K562 (cell line): ENCODE measurements around the gene IRF3. TPM values are rescaled to one million over a fixed set of nuclear protein-coding genes. Genes with fewer than 3 reads are reported as not detected.

Experiments
- ATF4 ChIP-seq: fragments of 450-650 bp; formaldehyde crosslinking; IDR thresholded peaks from 2 replicates; pipeline ENCODE4 v1.4.0; 2022; ENCODE audit warnings: mild to moderate bottlenecking, moderate library complexity
- ETV5 ChIP-seq: sonication (generic); formaldehyde crosslinking; IDR thresholded peaks from 2 replicates; pipeline ENCODE4 v1.4.0; 2020; ENCODE audit warnings: low read depth, mild to moderate bottlenecking, missing genetic modification reagents
- FOXK1 ChIP-seq: sonication (generic); formaldehyde crosslinking; IDR thresholded peaks from 2 replicates; pipeline ENCODE4 v1.8.0; 2022; ENCODE audit warnings: missing genetic modification reagents, mild to moderate bottlenecking, borderline replicate concordance
- FUS ChIP-seq: fragments of 200-400 bp; formaldehyde crosslinking; optimal IDR thresholded peaks from 2 replicates; pipeline ENCODE3; 2017; ENCODE audit warnings: low read depth, low read length
- GATA2 ChIP-seq: sonication (generic); formaldehyde crosslinking; IDR thresholded peaks from 2 replicates; pipeline ENCODE4 v1.4.0; 2020; ENCODE audit warnings: mild to moderate bottlenecking, missing genetic modification reagents
- NCOA4 ChIP-seq: fragments of 450-650 bp; IDR thresholded peaks from 2 replicates; pipeline ENCODE4 v1.6.1; 2018; ENCODE audit warnings: mild to moderate bottlenecking; ENCODE audit not compliant: partially characterized antibody
- PHB2 ChIP-seq: fragments of 450-650 bp; IDR thresholded peaks from 2 replicates; pipeline ENCODE4 v1.6.1; 2017; ENCODE audit warnings: low read depth
- POLR3A ChIP-seq: IDR thresholded peaks from 2 replicates; pipeline ENCODE4 v1.6.1; 2011; ENCODE audit warnings: borderline replicate concordance, mild to moderate bottlenecking, moderate library complexity; ENCODE audit not compliant: insufficient read length, insufficient read depth; ENCODE audit errors: extremely low read depth
- RFX1 ChIP-seq: fragments of 450-650 bp; IDR thresholded peaks from 2 replicates; pipeline ENCODE4 v1.6.1; 2016; ENCODE audit warnings: mild to moderate bottlenecking, moderate library complexity
- SOX6 ChIP-seq: fragments of 450-650 bp; IDR thresholded peaks from 2 replicates; pipeline ENCODE4 v1.6.1; 2014; ENCODE audit warnings: mild to moderate bottlenecking
- SP1 ChIP-seq: sonication (generic); formaldehyde crosslinking; IDR thresholded peaks from 2 replicates; pipeline ENCODE4 v1.8.1; 2022; ENCODE audit warnings: mild to moderate bottlenecking, missing genetic modification reagents
- SRSF9 ChIP-seq: fragments of 200-400 bp; formaldehyde crosslinking; IDR thresholded peaks from 2 replicates; pipeline ENCODE4 v1.6.1; 2017; ENCODE audit warnings: low read depth, low read length, borderline replicate concordance
- YY1 ChIP-seq, 3 experiments: IDR thresholded peaks; 2 replicates each; pipeline ENCODE4 v1.6.1; 2011; ENCODE audit warnings: low read length in 2 of 3, mild to moderate bottlenecking in 2 of 3, moderate library complexity in 2 of 3, borderline replicate concordance in 1 of 3, control low read depth in 1 of 3, low read depth in 1 of 3; ENCODE audit not compliant: insufficient read depth in 3 of 3, insufficient replicate concordance in 2 of 3, control insufficient read depth in 1 of 3, insufficient read length in 1 of 3; ENCODE audit errors: extremely low read depth in 1 of 3
- ZNF239 ChIP-seq: fragments of 250-450 bp; sonication (Bioruptor Pico); IDR thresholded peaks from 2 replicates; pipeline ENCODE4 v1.4.0; 2020; ENCODE audit warnings: mild to moderate bottlenecking
- ZNF253 ChIP-seq: fragments of 250-450 bp; sonication (Bioruptor Pico); conservative IDR thresholded peaks from 2 replicates; pipeline ENCODE4 v1.6.1; 2021; ENCODE audit warnings: mild to moderate bottlenecking
- ZNF511 ChIP-seq: sonication (generic); formaldehyde crosslinking; IDR thresholded peaks from 2 replicates; pipeline ENCODE4 v1.8.0; 2022; ENCODE audit warnings: mild to moderate bottlenecking, missing genetic modification reagents
- ZNF551 ChIP-seq: fragments of 250-450 bp; sonication (Bioruptor Pico); IDR thresholded peaks from 2 replicates; pipeline ENCODE4 v1.5.0; 2021; ENCODE audit warnings: mild to moderate bottlenecking, moderate library complexity
- polyA plus RNA-seq, 8 experiments: library from polyadenylated mRNA; depleted of rRNA in 4 of 8; stranded (reverse) in 5 of 8; unstranded in 3 of 8; fragments of >200 nt; fragmentation: Nextera tagmentation in 2 of 8; fragmentation: Illumina TruSeq in 1 of 8; extraction: Ambion mirVana in 2 of 8; extraction: Trizol in 1 of 8; gene quantifications; 2 replicates each; pipeline versions ENCODE4 v1.2.1 to v1.2.3, GENCODE V29; 2011 to 2014; ENCODE audit warnings: inconsistent platforms in 1 of 8, missing spikeins in 1 of 8
- total RNA-seq, 7 experiments: library from RNA; depleted of rRNA in 6 of 7; stranded (reverse); fragments of >200 nt in 6 of 7; fragmentation: Illumina TruSeq in 2 of 7; extraction: Trizol in 2 of 7; gene quantifications; 2 replicates each; pipeline versions ENCODE4 v1.2.1 to v1.2.3, GENCODE V29; 2011 to 2021; ENCODE audit warnings: low replicate concordance in 1 of 7
- TF ChIP-seq, protein P1 (sequence below): IDR thresholded peaks from 2 replicates; pipeline ENCODE4 v1.6.1; 2016; ENCODE audit warnings: missing genetic modification characterization, missing compliant biosample characterization
- TF ChIP-seq, protein P2 (sequence below): IDR thresholded peaks from 2 replicates; pipeline ENCODE4 v1.6.1; 2011; ENCODE audit not compliant: insufficient read length; ENCODE audit errors: extremely low read depth
- TF ChIP-seq, protein P3 (sequence below): fragments of 250-450 bp; sonication (Bioruptor Pico); IDR thresholded peaks from 2 replicates; pipeline ENCODE4 v1.8.0; 2021; ENCODE audit warnings: borderline replicate concordance, mild to moderate bottlenecking, moderate library complexity; ENCODE audit not compliant: poor library complexity, severe bottlenecking
- TF ChIP-seq, protein P4 (sequence below): fragments of 250-450 bp; sonication (Bioruptor Pico); IDR thresholded peaks from 2 replicates; pipeline ENCODE4 v1.4.0; 2020; ENCODE audit warnings: mild to moderate bottlenecking

The IRF3 gene
- total and polyA plus RNA-seq, 9 of the 15 experiments (the other 6 are each of a cell fraction or from before 2014, with no cell fraction given) = 7.5 to 145 (median 65.4) TPM

- TF ChIP-seq, protein P1, sequence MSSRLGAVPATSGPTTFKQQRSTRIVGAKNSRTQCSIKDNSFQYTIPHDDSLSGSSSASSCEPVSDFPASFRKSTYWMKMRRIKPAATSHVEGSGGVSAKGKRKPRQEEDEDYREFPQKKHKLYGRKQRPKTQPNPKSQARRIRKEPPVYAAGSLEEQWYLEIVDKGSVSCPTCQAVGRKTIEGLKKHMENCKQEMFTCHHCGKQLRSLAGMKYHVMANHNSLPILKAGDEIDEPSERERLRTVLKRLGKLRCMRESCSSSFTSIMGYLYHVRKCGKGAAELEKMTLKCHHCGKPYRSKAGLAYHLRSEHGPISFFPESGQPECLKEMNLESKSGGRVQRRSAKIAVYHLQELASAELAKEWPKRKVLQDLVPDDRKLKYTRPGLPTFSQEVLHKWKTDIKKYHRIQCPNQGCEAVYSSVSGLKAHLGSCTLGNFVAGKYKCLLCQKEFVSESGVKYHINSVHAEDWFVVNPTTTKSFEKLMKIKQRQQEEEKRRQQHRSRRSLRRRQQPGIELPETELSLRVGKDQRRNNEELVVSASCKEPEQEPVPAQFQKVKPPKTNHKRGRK (tag) = no peak
- TF ChIP-seq GATA2 (CRISPR knock-in tag) (no peak), FOXK1 (no peak), ZNF253 (no peak), ZNF551 (no peak), NCOA4 (no peak), SP1 (CRISPR knock-in tag) (peak; percentile 97), SRSF9 (no peak), PHB2 (no peak), RFX1 (no peak), ATF4 (CRISPR knock-in tag) (no peak), SOX6 (peak; percentile 70; the same call in 1 of the 2 replicates), ZNF511 (CRISPR knock-in tag) (no peak), FUS (no peak), ETV5 (CRISPR knock-in tag) (peak; percentile 93), ZNF239 (CRISPR knock-in tag) (no peak), POLR3A (no peak), YY1 (IDR thresholded peaks at IDR 0.05; ENCODE audit: borderline replicate concordance in 1 of 3, control insufficient read depth in 1 of 3, extremely low read depth in 1 of 3, insufficient read depth in 3 of 3, insufficient read length in 1 of 3, insufficient replicate concordance in 2 of 3, low read depth in 1 of 3, low read length in 2 of 3) (peak in 1 of 3 experiments; percentile 58)
- TF ChIP-seq, protein P2, sequence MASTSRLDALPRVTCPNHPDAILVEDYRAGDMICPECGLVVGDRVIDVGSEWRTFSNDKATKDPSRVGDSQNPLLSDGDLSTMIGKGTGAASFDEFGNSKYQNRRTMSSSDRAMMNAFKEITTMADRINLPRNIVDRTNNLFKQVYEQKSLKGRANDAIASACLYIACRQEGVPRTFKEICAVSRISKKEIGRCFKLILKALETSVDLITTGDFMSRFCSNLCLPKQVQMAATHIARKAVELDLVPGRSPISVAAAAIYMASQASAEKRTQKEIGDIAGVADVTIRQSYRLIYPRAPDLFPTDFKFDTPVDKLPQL = no peak
- TF ChIP-seq, protein P3, sequence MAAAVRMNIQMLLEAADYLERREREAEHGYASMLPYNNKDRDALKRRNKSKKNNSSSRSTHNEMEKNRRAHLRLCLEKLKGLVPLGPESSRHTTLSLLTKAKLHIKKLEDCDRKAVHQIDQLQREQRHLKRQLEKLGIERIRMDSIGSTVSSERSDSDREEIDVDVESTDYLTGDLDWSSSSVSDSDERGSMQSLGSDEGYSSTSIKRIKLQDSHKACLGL (CRISPR knock-in tag) = no peak
- TF ChIP-seq, protein P4, sequence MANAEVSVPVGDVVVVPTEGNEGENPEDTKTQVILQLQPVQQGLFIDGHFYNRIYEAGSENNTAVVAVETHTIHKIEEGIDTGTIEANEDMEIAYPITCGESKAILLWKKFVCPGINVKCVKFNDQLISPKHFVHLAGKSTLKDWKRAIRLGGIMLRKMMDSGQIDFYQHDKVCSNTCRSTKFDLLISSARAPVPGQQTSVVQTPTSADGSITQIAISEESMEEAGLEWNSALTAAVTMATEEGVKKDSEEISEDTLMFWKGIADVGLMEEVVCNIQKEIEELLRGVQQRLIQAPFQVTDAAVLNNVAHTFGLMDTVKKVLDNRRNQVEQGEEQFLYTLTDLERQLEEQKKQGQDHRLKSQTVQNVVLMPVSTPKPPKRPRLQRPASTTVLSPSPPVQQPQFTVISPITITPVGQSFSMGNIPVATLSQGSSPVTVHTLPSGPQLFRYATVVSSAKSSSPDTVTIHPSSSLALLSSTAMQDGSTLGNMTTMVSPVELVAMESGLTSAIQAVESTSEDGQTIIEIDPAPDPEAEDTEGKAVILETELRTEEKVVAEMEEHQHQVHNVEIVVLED (CRISPR knock-in tag) = no peak
These were observed 25.4 kb downstream of the IRF3 start, which contains the start of gene RRAS (continued) for GRCh38 chr19:49640113-49640898.
